ENCODE data around the gene BCL6. TPM values are rescaled to one million over a fixed set of nuclear protein-coding genes. Genes with fewer than 3 reads are reported as not detected.

Gene BCL6
- total RNA-seq, 1 donor from 2014 or later = 104 TPM

DNA sequence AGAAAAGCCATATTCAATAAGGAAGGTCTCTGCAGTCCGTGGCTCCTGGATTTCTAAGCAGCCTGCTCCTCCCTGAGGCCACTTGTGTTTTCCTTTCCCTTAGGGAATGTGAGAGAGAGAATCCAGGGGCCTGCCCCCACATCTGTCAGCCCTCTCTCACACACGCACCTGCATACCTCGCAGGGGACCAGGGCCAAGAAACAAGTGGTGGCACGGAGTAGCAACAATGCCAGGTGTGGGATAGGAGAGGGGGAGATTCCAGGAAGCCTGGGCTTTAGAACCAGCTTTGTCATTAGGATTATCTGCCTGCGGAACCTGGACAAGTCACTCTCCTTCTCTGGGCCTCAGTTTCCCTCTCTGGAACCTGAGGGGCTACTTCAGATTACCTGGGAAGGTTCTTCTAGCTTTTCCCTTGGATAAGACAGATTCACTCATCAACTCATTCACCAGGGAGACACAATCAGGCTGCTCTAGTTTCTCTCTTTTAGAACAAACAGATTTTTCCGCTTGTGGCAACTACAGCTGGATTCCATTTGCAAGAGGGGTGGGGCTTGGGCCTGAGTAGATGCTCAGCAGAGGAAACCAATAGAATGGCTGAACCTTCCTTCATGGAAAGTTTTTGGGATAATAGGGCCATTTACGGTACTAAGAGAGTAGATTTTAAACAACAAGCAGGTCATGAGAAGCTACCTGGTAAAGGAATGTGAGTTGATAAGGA lies 19.5 kb downstream of the BCL6 start:
- ATAC-seq = no peak
- intact Hi-C loops (cut with micrococcal nuclease) = no loop called here

DNA sequence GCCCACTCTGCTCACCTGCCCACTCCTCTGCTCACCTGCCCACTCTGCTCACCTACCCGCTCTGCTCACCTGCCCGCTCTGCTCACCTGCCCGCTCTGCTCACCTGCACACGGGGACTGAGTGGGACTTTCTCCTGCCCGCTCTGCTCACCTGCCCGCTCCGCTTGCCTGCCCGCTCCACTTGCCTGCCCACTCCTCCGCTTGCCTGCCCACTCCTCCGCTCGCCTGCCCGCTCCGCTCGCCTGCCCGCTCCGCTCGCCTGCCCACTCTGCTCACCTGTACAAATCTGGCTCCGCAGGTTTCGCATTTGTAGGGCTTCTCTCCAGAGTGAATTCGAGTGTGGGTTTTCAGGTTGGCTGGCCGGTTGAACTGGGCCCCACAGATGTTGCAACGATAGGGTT lies 20.0 kb downstream of the BCL6 start:
- ATAC-seq = no peak
- intact Hi-C loops (cut with micrococcal nuclease) = no loop called here
- DNase-seq = no peak

More for the DNA sequence above, 19.5 kb downstream of the BCL6 start:
- DNase-seq = no peak

DNA sequence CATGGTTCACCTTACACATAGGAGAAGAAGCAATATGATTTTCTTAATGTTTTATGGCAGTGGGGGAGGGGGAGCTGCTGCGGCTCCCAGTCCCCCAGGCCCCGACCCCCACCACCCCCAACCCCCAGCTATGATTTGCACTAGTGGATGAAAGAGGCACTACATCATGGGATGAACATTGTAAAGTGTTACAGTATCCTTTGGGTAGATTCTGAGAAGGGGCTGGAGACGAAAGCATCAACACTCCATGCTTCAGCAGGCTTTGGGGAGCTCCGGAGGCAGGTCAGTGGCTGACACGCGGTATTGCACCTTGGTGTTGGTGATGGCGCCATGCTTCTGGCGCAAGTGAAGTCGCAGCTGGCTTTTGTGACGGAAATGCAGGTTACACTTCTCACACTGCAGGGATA lies 23.1 kb downstream of the BCL6 start:
- no peak for DNase-seq
- no peak for ATAC-seq
- intact Hi-C loops (cut with micrococcal nuclease) = no loop called here

DNA sequence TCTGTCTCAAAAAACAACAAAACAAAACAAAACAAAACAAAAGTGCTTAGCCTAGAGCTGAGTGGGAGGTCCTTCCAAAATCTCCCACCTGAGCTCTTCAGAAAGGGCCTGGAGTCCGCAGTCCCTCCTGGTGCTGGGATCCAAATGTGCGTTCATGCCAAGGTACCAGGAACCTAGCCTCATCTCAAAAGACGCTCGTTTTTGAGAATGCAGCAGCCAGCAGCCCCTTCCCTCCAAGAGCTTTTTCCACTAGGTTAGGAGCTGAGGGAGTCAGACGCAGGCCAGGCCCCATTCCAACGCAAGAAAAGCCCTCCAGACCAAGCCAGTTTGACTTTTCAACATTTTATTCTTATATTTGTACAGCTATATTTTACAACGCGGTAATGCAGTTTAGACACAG lies 24.2 kb downstream of the BCL6 start:
- DNase-seq = no peak
- ATAC-seq = no peak
- intact Hi-C loops (cut with micrococcal nuclease) = no loop called here

DNA sequence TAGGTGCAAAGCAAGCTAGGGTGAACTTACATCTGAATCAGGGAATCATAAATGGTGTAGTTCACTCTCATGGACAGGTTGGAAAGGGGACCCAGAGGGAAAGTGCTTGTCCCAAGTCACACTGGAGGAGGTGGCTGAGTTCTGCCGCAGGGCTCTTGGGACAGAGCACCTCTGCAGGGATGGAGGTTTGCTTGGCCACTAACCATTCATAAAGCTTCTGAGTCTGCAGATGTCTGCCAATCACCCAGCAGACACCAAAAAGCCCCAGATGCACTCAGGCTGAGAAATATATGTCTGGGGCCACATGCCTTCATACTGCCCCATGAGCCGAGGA lies 25.0 kb downstream of the BCL6 start:
- peak; percentile 12 for ATAC-seq
- no peak for DNase-seq
- intact Hi-C loops (cut with micrococcal nuclease) = no loop called here

DNA sequence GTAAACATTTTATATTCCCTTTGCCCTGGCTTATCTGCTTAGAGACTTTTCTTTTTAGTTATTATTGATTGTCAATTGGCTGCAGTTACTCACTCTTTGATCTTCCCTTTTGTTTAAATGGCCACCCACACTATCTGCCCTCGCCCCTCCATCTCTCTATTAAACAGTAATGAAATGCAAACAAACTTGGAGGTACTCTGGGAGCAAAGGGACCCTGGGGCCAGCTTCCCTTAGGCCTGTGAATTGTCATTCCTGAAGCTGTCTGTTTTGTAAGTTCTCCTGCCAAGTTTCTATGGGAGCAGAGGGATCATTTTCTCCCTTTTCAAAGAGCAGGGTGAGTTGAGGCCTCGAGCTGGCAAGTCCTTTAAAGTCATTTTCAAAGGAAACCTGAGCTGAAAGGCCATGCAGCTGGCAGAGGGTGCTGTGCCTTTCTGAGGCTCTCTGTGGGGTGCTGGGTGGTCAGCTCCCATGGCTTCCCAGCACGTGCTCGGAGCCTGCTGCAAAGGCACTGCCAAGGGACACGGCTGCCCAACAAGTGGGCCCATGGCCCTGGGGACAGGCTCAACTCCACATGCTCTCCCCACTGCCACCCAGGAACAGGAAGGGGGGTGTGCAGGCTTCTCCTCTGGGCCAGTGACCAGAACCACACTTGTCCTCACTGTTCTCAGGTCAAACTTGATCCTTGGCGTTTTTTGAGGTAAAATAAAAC lies 25.5 kb downstream of the BCL6 start:
- ATAC-seq = peak; percentile 59
- no peak for DNase-seq
- intact Hi-C loops (cut with micrococcal nuclease) = no loop called here

DNA sequence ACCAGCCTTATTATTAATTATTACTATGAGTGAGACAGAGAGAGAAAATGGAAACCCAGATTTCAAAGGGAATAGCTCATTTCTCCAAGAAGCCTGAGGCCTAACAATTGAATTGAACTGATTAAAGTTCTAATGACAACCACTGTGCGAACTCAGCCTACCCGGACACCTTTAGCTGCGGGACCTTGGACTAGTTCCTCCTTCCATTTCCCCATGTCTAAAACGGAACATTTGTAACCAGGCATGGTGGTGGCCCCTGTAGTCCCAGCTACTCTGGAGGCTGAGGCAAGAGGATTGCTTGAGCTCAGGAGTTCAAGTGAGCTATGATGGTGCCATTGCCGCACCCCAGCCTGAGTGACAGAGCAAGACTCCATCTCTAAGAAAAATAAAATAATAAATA lies 26.5 kb downstream of the BCL6 start:
- no peak for DNase-seq
- intact Hi-C loops (cut with micrococcal nuclease) = no loop called here
- ATAC-seq = no peak

DNA sequence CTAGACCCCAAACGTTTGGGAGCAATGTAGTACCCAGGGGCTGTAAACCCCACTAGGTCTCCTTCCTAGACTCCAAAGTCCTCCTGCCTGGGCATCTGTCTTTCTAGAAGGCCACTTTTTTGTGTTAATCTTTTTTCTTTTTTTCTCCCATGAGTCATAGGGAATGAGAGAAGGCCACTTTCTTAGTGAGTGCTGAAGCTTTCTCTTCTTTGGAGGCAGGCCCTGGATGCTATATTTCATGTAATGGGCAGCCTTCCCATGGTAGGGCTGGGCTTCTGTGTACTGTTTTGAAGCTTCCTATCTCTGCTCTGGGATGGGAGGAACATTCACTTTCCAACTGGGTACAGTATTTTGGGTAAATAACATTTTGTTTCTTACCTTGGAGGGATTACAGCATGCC lies 27.7 kb downstream of the BCL6 start:
- DNase-seq (no peak), ATAC-seq (no peak)
- intact Hi-C loops (cut with micrococcal nuclease) = no loop called here

DNA sequence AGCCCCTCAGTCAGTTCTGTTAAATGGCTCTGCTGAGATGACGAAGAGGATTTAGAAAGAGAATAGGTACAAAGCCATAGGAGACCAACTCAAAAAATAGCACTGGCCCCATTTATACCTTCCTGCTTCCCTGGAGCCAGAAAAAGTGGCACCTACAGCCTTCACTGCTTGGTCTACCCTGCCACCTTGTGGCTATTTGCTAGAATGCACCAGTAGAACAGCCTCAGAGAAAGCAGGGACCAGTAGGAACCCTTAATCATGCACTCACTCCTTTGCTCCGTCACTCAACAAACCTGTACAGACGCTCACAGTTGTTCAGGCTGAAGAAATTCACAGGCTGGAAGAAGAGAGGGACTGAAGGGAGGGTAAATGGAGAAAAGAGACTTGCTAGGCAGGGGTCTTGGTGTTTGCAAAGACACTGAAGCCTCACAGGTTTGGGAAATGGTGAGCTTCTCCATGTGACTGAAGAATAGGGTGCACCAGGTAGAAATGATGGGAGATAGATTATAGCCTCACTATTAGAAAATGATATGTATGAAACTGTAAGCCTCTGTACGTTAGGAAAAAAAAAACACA lies 30.8 kb downstream of the BCL6 start:
- peak; percentile 92 for ATAC-seq
- intact Hi-C loops (cut with micrococcal nuclease) = no loop called here
- peak; percentile 50 for DNase-seq

DNA sequence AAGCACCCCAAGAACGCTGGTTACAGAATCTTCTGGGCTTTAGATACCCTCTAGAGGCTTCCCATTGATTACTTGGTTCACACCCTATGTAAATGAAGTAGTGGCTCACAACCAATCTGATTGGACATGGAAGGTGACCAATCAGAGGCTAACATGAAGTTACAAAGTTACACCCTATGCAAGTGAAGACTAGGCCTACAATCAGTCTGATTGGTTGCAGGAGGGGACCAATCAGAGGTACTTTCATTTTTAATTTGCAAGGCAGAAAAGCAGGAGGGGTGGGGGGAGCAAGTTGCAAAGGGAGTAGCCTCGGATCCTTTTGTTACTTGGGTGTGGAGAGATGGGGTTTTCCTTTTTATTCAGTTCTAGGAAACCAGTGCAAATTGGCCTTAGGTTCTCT lies 31.8 kb downstream of the BCL6 start:
- ATAC-seq = peak; percentile 68
- no peak for DNase-seq
- intact Hi-C loops (cut with micrococcal nuclease) = no loop called here

DNA sequence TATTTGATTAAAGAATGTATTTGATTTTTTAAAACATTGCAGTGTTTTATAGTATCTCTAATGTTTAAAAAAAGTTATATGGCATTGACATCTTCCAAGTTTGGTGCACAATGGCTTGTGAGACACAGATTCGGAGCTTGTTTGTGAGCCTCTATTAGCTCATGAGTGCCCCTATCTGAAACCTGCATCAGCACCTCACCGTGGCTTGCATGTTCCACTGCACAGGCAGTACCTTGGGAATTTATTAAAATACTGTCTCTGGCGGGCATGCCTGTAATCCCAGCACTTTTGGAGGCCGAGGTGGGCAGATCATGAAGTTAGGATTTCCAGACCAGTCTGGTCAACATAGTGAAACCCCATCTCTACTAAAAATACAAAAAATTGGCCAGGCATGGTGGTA lies 36.1 kb downstream of the BCL6 start:
- intact Hi-C loops (cut with micrococcal nuclease) = no loop called here
- DNase-seq (no peak), ATAC-seq (no peak)

DNA sequence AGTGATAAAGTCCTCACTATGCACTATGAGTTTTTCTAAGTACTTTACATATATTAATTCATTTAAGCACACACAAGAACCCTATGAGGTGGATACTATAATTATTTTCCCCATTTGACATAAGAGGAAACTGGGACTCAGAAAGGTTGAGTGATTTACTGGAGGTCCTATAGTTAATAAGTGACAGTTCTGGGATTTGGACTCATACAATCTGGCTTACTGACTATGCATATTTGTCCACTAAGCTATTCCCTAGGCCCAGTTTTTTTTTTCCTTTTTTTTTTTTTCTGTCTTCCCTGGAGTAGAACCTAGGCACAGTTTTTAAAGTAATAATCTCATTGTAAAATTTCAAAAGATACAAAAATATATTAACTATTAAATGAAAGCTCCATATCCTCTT lies 36.6 kb downstream of the BCL6 start:
- ATAC-seq = no peak
- no peak for DNase-seq
- intact Hi-C loops (cut with micrococcal nuclease) = no loop called here

DNA sequence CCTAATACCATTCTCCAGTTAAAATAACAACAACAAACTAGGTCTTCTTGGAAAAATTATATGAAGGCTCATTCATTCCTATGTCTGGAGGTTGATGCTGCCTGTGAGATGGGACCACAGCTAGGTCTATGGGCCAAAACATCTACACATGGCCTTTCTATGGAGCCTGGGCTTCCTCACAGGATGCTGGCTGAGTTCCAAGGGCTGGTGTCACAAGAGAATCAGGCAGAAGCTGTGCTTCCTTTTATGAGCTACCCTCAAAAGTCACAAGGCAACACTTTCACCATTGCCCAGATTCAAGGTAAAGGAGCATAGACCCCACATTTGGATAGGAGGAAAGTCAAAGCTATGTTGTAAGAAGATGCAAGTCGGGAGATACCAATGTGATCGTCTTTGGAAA lies 38.3 kb downstream of the BCL6 start:
- DNase-seq = no peak
- ATAC-seq = peak; percentile 27
- intact Hi-C loops (cut with micrococcal nuclease) = no loop called here

DNA sequence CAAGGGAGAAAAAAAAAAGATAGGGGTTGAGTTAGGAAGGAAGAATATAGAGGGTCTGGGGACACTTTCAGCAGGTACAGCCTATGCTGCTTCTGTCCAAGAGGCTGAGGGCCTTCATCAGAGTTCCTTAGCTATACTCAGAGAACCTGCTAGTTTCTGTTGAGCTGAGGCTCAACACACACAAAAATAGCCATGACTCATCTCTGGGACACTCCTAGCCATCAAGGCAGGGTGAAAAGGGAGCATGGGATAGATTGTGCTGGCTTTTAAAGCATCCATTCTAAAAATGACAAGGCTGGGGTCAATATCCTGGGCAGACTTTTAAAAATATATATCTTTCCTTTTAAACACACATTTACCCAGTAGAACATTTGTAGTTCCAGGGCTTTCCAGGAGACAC lies 40.1 kb downstream of the BCL6 start:
- DNase-seq = no peak
- peak; percentile 91 for ATAC-seq
- intact Hi-C loops (cut with micrococcal nuclease) = no loop called here

DNA sequence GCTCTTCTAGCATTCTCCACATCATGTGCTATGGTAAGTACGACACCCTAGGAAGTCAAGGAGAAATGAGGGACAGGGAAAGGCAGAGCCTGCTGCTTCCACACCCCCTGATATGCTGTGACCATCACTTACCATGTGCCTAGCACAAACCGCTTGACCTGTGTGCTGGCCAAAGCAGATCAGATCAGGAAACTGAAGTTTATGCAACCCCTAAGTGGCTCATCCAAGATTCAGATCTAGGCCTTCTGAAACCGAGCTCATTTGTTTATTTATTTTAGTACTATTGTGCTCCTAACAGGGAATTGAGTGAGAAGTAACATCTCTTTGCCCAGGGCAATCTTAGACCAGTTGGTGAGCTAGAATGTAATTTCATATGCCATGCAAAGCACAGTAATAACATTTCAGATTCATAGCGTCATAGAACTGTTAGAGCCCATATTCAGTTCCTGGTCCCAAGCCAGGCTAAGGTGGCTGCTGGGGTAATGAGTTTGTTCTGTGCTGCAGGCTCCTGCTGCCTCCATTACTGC lies 42.7 kb downstream of the BCL6 start, which contains the start of gene RTP2:
Gene RTP2 (minus strand): TSS at position 51 of the 527 bp plus-strand sequence. CDS start 429 bp downstream, outside the sequence.
- DNase-seq (no peak), ATAC-seq (no peak)
- intact Hi-C loops (cut with micrococcal nuclease) = no loop called here

DNA sequence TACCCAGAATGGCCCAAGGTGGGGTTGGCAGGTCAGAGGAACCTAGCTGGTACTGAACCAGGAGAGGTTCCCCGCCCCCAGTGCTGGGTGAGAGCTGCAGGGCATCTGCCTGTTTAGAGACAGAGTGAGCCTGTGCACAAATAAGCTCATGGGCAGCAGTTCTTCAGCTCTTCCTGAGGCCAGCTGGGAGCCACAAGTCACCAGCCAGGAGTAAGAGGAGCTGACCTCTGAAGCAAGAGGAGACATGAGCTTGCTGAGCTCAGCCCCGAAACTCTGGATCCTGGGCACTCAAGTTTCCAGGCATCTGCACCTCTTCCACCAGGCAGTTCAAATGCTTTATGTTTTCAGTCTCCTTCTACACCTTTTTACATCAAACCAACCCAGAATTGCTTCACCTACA lies 45.0 kb downstream of the BCL6 start:
- intact Hi-C loops (cut with micrococcal nuclease) = no loop called here
- no peak for ATAC-seq

DNA sequence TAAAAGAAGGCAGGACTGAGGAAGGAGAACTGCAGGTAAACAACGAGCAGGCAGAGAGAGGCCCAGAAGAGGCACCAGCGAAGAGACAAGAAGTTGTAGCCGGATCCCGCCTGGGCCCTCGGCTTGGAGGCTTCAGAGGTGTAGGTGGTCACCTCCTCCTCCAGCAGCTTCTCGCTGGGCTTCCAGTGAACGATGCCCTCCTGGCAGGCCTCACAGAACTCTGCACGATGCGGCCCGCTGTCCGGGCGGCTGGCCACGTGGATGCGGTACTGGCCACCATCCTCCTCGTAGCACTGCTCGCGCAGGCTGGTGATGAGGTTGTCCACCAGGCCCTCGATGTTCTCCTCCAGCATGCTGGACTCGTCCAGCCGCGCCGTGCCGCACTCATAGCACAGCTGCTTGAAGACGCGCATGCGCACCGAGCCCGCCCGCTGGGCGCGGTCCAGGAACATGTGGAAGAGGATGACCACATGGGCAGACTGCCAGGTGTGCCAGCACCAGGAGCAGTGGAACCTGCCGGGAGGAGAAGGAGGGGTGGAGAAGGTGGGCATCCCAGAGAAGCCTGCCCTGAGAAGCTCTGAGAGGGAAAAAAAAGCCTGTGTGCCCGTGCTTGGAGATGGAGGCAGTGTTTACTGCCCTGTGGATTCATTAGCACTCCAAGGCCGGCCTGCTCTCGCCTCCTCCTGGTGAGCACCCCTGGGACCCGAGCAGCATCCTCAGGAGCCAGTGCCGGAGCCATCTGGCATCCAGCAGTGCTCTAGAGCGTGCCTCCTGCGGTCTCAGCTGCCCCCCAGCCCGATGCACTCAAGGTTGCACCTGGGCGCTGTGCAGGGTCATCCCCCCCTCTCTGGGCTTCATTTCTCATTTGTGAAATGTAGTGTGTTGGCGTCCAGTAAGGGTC lies 46.5 kb downstream of the BCL6 start:
- intact Hi-C loops (cut with micrococcal nuclease) = no loop called here

More for the DNA sequence above, 45.0 kb downstream of the BCL6 start:
- no peak for DNase-seq

DNA sequence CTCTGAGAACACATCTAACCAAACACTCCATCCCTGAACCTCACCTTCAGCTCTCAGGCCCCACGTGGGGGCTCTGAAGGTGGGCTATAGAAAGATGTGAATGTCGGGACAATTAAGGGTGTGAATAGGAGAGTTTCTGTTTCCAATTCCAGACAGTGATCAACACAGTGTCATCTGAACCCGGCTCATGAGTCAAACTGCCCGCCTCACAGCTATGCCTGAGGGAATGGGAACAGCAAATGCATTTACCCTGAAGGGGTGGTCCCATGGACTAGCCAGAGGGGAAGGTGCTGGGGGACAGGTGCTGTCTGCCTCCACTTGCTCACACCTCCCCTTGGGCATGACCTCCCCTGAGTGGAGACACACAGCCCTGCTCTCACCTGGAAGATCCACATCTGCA lies 49.2 kb downstream of the BCL6 start:
- DNase-seq (no peak), ATAC-seq (no peak)
- intact Hi-C loops (cut with micrococcal nuclease) = no loop called here

More for the DNA sequence above, 46.5 kb downstream of the BCL6 start:
- ATAC-seq (no peak), DNase-seq (no peak)

DNA sequence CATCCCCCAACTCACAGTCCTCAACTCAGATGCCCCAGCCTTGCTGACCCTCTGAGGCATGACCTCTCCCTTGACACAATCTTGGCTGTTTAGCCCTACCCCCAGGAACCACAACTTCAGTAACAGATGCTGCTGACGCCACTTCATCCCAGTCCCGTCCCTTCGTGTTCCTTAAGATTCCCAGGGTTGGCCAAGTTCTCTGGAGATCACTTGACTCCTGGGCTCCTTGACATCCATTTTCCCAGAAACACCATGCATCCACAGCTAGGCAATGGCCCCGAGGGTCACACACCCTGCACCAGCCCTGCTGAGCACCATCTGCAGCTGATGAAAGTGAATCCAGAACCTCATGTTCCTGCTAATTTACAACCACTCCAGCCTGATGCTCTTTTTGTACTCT lies 49.8 kb downstream of the BCL6 start:
- DNase-seq = peak; percentile 35

More for the DNA sequence above, 49.8 kb downstream of the BCL6 start:
- intact Hi-C loops (cut with micrococcal nuclease) = no loop called here
- ATAC-seq = peak; percentile 74
